Neural cell (in vitro differentiated cells): Measurements from ENCODE around the gene RETN. TPM values are rescaled to one million over a fixed set of nuclear protein-coding genes. Genes with fewer than 3 reads are reported as not detected.

Source experiments
- H2AFZ ChIP-seq: fragments of 200-600, 300-800 bp; sonication (generic), shearing (Covaris generic); 2 replicates; pipeline ENCODE4 v1.6.0; 2014; ENCODE audit warnings: low read depth, mild to moderate bottlenecking, antibody characterized with exemption, low read length, moderate library complexity
- H3F3A ChIP-seq: fragments of 200-600 bp; shearing (Covaris generic); 2 replicates; pipeline ENCODE4 v1.6.1; 2016; ENCODE audit warnings: mild to moderate bottlenecking, moderate library complexity, mixed read lengths, antibody characterized with exemption, low read length; ENCODE audit not compliant: insufficient read depth, poor library complexity, severe bottlenecking
- H3K27ac ChIP-seq: fragments of 200-600, 300-800 bp; sonication (generic), shearing (Covaris generic); 2 replicates; pipeline ENCODE4 v1.5.1; 2014; ENCODE audit warnings: mild to moderate bottlenecking, low read length, moderate library complexity
- H3K27me3 ChIP-seq: fragments of 300-800, 200-600 bp; sonication (generic), shearing (Covaris generic); 2 replicates; pipeline ENCODE4 v1.6.0; 2014; ENCODE audit warnings: mild to moderate bottlenecking, low read depth, low read length, moderate library complexity; ENCODE audit not compliant: insufficient read depth
- H3K36me3 ChIP-seq: fragments of 300-800, 200-600 bp; sonication (generic), shearing (Covaris generic); 2 replicates; pipeline ENCODE4 v1.5.1; 2014; ENCODE audit warnings: mild to moderate bottlenecking, antibody characterized with exemption, low read length, moderate library complexity; ENCODE audit not compliant: insufficient read depth
- H3K4me2 ChIP-seq: fragments of 300-800, 200-600 bp; sonication (generic), shearing (Covaris generic); 2 replicates; pipeline ENCODE4 v1.6.0; 2014; ENCODE audit warnings: mild to moderate bottlenecking, low read length
- H3K4me3 ChIP-seq: fragments of 300-800, 200-600 bp; sonication (generic), shearing (Covaris generic); 2 replicates; pipeline ENCODE4 v1.5.1; 2014; ENCODE audit warnings: mild to moderate bottlenecking, low read length, moderate library complexity
- H3K79me2 ChIP-seq: fragments of 200-600 bp; shearing (Covaris generic); replicated peaks from 2 replicates; pipeline ENCODE4 v1.6.0; 2014; ENCODE audit warnings: mild to moderate bottlenecking, low read length, moderate library complexity; ENCODE audit not compliant: insufficient read depth
- H3K9ac ChIP-seq: fragments of 300-800, 200-600 bp; sonication (generic), shearing (Covaris generic); 2 replicates; pipeline ENCODE4 v1.6.1; 2016; ENCODE audit warnings: mild to moderate bottlenecking, low read length, mixed read lengths
- H3K9me2 ChIP-seq: fragments of 200-600 bp; shearing (Covaris generic); 2 replicates; pipeline ENCODE4 v1.6.1; 2016; ENCODE audit warnings: mild to moderate bottlenecking, low read length, mixed read lengths; ENCODE audit not compliant: insufficient read depth
- H3K9me3 ChIP-seq: fragments of 200-600, 300-800 bp; sonication (generic), shearing (Covaris generic); 2 replicates; pipeline ENCODE4 v1.6.1; 2016; ENCODE audit warnings: mild to moderate bottlenecking, mixed run types, low read length, moderate library complexity, mixed read lengths
- H4K20me1 ChIP-seq: fragments of 200-600 bp; shearing (Covaris generic); 2 replicates; pipeline ENCODE4 v1.6.1; 2016; ENCODE audit warnings: mild to moderate bottlenecking, mixed run types; ENCODE audit not compliant: insufficient read depth
- CTCF ChIP-seq: fragments of 450-650 bp; IDR thresholded peaks from 2 replicates; pipeline ENCODE4 v1.5.1; 2014; ENCODE audit warnings: antibody characterized with exemption, mild to moderate bottlenecking, moderate library complexity; ENCODE audit not compliant: poor library complexity, severe bottlenecking
- EP300 ChIP-seq: fragments of 450-650 bp; conservative IDR thresholded peaks from 2 replicates; pipeline ENCODE4 v1.6.1; 2014; ENCODE audit warnings: antibody characterized with exemption, mild to moderate bottlenecking, moderate library complexity; ENCODE audit not compliant: poor library complexity, severe bottlenecking
- EZH2 ChIP-seq: fragments of 200-600, 300-800 bp; shearing (Covaris generic), sonication (generic); IDR thresholded peaks from 2 replicates; pipeline ENCODE4 v1.6.1; 2014; ENCODE audit warnings: antibody characterized with exemption, low read length, borderline replicate concordance, mild to moderate bottlenecking; ENCODE audit not compliant: insufficient read depth, poor library complexity, severe bottlenecking
- MXI1 ChIP-seq: fragments of 450-650 bp; conservative IDR thresholded peaks from 2 replicates; pipeline ENCODE4 v1.6.1; 2014; ENCODE audit warnings: antibody characterized with exemption, mild to moderate bottlenecking; ENCODE audit not compliant: poor library complexity, severe bottlenecking
- POLR2AphosphoS5 ChIP-seq: IDR thresholded peaks from 2 replicates; pipeline ENCODE4 v1.6.1; 2012
- RAD21 ChIP-seq: fragments of 450-650 bp; conservative IDR thresholded peaks from 2 replicates; pipeline ENCODE4 v1.6.1; 2014; ENCODE audit warnings: antibody characterized with exemption, mild to moderate bottlenecking, moderate library complexity
- SMC3 ChIP-seq: fragments of 450-650 bp; conservative IDR thresholded peaks from 2 replicates; pipeline ENCODE4 v1.6.1; 2014; ENCODE audit warnings: antibody characterized with exemption, mild to moderate bottlenecking, moderate library complexity; ENCODE audit not compliant: poor library complexity
- TAF1 ChIP-seq: IDR thresholded peaks from 2 replicates; pipeline ENCODE4 v1.6.1; 2012; ENCODE audit warnings: low read depth
- polyA plus RNA-seq: library from polyadenylated mRNA; depleted of rRNA; stranded (reverse); fragments of >200 nt; gene quantifications from 2 replicates; pipeline ENCODE4 v1.2.3, GENCODE V29; 2014
- TF ChIP-seq, protein P1 (sequence below): IDR thresholded peaks from 2 replicates; pipeline ENCODE4 v1.6.1; 2012; ENCODE audit warnings: borderline replicate concordance

RETN gene
- polyA plus RNA-seq, 1 donor from 2014 or later = not detected

- Histone ChIP-seq H3K36me3 (no peaks in the 10 kb centered on the region), H3K79me2 (peaks cover 33% of the 10 kb centered on the region)
Observed at GRCh38 chr19:7631577-7631976, 37.3 kb upstream of the RETN start.

DNA sequence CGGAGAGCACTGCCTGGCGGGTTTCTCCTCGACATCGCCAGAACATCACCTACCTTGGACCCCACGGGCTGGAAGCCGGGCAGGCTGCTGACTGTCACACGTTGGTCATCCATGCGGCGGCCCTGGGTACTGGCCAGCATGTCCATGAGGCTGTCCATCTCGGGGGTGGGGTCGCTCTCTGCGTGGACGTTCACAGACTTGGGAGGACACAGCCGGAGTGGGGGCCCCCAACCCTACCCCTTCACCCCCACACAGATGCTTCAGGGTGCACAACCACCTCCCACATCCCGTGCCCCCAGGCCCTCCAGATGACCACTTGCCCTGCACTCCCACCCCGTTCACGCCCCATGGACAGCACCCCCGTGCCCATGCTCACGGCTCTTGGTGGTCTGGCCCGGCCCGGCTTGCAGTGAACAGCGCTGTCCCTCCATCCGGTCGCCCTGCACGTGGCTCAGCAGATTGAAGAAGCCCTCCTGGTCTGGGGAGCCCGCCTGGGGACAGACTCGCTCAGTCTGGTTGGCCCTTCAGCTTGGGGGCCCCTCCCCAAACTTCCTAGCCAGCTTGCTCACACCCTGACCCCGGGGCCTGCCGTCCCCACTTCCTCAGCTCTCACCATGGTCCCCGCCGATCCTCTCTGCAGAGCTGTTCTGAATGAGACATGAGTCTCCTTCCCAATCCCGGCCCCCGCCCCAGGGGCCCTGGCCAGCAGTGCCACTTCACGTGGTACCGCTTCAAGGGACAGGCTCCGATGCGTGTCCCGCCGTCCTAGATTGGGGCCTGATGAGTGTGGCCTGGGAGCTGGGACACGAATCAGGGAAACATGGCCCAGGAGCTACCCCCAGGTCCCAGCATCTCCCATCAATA is 36.3 kb upstream of the RETN start:
- Histone ChIP-seq H3K36me3 (no peaks in the 10 kb centered on the region), H3K27ac (no peak overlapping the region), H4K20me1 (no peaks in the 10 kb centered on the region), H3K79me2 (peaks cover 31% of the 10 kb centered on the region), H2AFZ (no peak overlapping the region), H3K9me3 (no peaks in the 10 kb centered on the region), H3K4me2 (no peak overlapping the region), H3K4me3 (no peak overlapping the region), H3K9ac (no peak overlapping the region), H3K9me2 (no peaks in the 10 kb centered on the region), H3K27me3 (peaks cover 16% of the 10 kb centered on the region), H3F3A (no peaks in the 10 kb centered on the region)
- TF ChIP-seq CTCF (no peak), MXI1 (no peak), SMC3 (no peak), POLR2AphosphoS5 (no peak), EZH2 (no peak), RAD21 (no peak), EP300 (no peak), TAF1 (no peak)

More at GRCh38 chr19:7631577-7631976, 37.3 kb upstream of the RETN start:
- H3K9me2 ChIP-seq = no peaks in the 10 kb centered on the region
- no peaks in the 10 kb centered on the region for H3F3A ChIP-seq
- H2AFZ ChIP-seq = no peak overlapping the region
- H4K20me1 ChIP-seq = no peaks in the 10 kb centered on the region
- no peak overlapping the region for H3K27ac ChIP-seq
- no peaks in the 10 kb centered on the region for H3K9me3 ChIP-seq
- H3K9ac ChIP-seq = no peak overlapping the region
- H3K4me3 ChIP-seq = no peak overlapping the region
- no peak for TF ChIP-seq CTCF
- TF ChIP-seq, protein P1, sequence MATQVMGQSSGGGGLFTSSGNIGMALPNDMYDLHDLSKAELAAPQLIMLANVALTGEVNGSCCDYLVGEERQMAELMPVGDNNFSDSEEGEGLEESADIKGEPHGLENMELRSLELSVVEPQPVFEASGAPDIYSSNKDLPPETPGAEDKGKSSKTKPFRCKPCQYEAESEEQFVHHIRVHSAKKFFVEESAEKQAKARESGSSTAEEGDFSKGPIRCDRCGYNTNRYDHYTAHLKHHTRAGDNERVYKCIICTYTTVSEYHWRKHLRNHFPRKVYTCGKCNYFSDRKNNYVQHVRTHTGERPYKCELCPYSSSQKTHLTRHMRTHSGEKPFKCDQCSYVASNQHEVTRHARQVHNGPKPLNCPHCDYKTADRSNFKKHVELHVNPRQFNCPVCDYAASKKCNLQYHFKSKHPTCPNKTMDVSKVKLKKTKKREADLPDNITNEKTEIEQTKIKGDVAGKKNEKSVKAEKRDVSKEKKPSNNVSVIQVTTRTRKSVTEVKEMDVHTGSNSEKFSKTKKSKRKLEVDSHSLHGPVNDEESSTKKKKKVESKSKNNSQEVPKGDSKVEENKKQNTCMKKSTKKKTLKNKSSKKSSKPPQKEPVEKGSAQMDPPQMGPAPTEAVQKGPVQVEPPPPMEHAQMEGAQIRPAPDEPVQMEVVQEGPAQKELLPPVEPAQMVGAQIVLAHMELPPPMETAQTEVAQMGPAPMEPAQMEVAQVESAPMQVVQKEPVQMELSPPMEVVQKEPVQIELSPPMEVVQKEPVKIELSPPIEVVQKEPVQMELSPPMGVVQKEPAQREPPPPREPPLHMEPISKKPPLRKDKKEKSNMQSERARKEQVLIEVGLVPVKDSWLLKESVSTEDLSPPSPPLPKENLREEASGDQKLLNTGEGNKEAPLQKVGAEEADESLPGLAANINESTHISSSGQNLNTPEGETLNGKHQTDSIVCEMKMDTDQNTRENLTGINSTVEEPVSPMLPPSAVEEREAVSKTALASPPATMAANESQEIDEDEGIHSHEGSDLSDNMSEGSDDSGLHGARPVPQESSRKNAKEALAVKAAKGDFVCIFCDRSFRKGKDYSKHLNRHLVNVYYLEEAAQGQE = no peak
- no peak for TF ChIP-seq POLR2AphosphoS5
- no peak for TF ChIP-seq MXI1
- TF ChIP-seq SMC3 = no peak
- no peak for TF ChIP-seq RAD21
- TF ChIP-seq TAF1 = no peak
- no peak for TF ChIP-seq EZH2
- TF ChIP-seq EP300 = no peak
- peaks cover 6% of the 10 kb centered on the region for H3K27me3 ChIP-seq
- no peak overlapping the region for H3K4me2 ChIP-seq
